K562 (cell line): ENCODE results near the gene NEMP1. TPM values are rescaled to one million over a fixed set of nuclear protein-coding genes. Genes with fewer than 3 reads are reported as not detected.

Experiments
- CBX2 ChIP-seq: fragments of 200-600 bp; sonication (generic); IDR thresholded peaks from one replicate; pipeline ENCODE4 v1.6.1; 2012; ENCODE audit warnings: mild to moderate bottlenecking, low read length, inconsistent platforms; ENCODE audit not compliant: insufficient read depth, poor library complexity, severe bottlenecking
- MAFG ChIP-seq: fragments of 450-650 bp; conservative IDR thresholded peaks from 2 replicates; pipeline ENCODE4 v1.6.1; 2016; ENCODE audit warnings: missing genetic modification characterization, missing compliant biosample characterization
- NRF1 ChIP-seq, 2 experiments: fragments of 450-650 bp; IDR thresholded peaks in 1 of 2; conservative IDR thresholded peaks in 1 of 2; 2 replicates each; pipeline ENCODE4 v1.6.1; 2014; ENCODE audit warnings: mild to moderate bottlenecking in 2 of 2
- SMAD2 ChIP-seq: fragments of 150-350 bp; IDR thresholded peaks from 2 replicates; pipeline ENCODE4 v1.6.1; 2014; ENCODE audit warnings: low read depth, mild to moderate bottlenecking, low read length
- ZBED1 ChIP-seq: IDR thresholded peaks from 2 replicates; pipeline ENCODE4 v1.6.1; 2014
- ZNF133 ChIP-seq: fragments of 250-450 bp; sonication (Bioruptor Pico); IDR thresholded peaks from 2 replicates; pipeline ENCODE4 v1.4.0; 2020; ENCODE audit warnings: mild to moderate bottlenecking
- polyA plus RNA-seq, 8 experiments: library from polyadenylated mRNA; depleted of rRNA in 4 of 8; stranded (reverse) in 5 of 8; unstranded in 3 of 8; fragments of >200 nt; fragmentation: Nextera tagmentation in 2 of 8; fragmentation: Illumina TruSeq in 1 of 8; extraction: Ambion mirVana in 2 of 8; extraction: Trizol in 1 of 8; gene quantifications; 2 replicates each; pipeline versions ENCODE4 v1.2.1 to v1.2.3, GENCODE V29; 2011 to 2014; ENCODE audit warnings: inconsistent platforms in 1 of 8, missing spikeins in 1 of 8
- total RNA-seq, 7 experiments: library from RNA; depleted of rRNA in 6 of 7; stranded (reverse); fragments of >200 nt in 6 of 7; fragmentation: Illumina TruSeq in 2 of 7; extraction: Trizol in 2 of 7; gene quantifications; 2 replicates each; pipeline versions ENCODE4 v1.2.1 to v1.2.3, GENCODE V29; 2011 to 2021; ENCODE audit warnings: low replicate concordance in 1 of 7
- TF ChIP-seq, protein P1 (sequence below): fragments of 200-800 bp; sonication (Bioruptor generic); IDR thresholded peaks from 2 replicates; pipeline ENCODE4 v1.6.1; 2016; ENCODE audit warnings: missing genetic modification characterization, missing compliant biosample characterization
- TF ChIP-seq, protein P2 (sequence below): fragments of 450-650 bp; IDR thresholded peaks from 2 replicates; pipeline ENCODE4 v1.6.1; 2016; ENCODE audit warnings: antibody characterized with exemption
- TF ChIP-seq, protein P3 (sequence below): fragments of 250-450 bp; sonication (Bioruptor Pico); IDR thresholded peaks from 2 replicates; pipeline ENCODE4 v1.5.0; 2021
- TF ChIP-seq, protein P4 (sequence below), 2 experiments: fragments of 200-800 bp in 1 of 2; sonication (Bioruptor generic) in 1 of 2; sonication (generic) in 1 of 2; formaldehyde crosslinking in 1 of 2; IDR thresholded peaks in 1 of 2; conservative IDR thresholded peaks in 1 of 2; 2 replicates each; pipeline versions ENCODE4 v1.5.0 to v1.6.1; 2016 to 2020; ENCODE audit warnings: missing compliant biosample characterization in 1 of 2, missing genetic modification characterization in 1 of 2, missing genetic modification reagents in 1 of 2
- TF ChIP-seq, protein P5 (sequence below): sonication (generic); formaldehyde crosslinking; IDR thresholded peaks from 2 replicates; pipeline ENCODE4 v1.8.0; 2023; ENCODE audit warnings: mild to moderate bottlenecking, missing genetic modification reagents
- TF ChIP-seq, protein P6 (sequence below): IDR thresholded peaks from 3 replicates; pipeline ENCODE4 v1.6.1; 2011; ENCODE audit warnings: borderline replicate concordance, mild to moderate bottlenecking; ENCODE audit not compliant: insufficient read length, insufficient read depth

NEMP1 gene
- total and polyA plus RNA-seq, 9 of the 15 experiments (the other 6 are each of a cell fraction or from before 2014, with no cell fraction given) = 9.5 to 82.2 (median 41.2) TPM

DNA sequence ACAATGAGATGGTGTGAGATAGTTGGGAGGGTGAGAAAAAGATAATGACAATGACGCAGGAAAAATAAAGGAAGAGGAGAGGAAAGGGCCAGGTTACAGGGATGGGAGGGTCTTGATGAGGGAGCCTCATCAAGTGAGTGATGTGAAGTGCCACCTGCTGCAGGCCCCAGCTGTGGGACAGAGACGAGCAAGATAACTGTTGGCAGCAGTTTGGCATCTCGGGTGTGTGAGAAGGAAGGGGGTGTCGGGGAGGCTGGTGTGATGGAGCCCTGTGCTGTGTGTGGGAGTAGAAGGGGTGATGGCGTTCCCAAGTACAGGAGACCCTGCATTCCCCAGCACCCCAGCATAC is 50.8 kb downstream of the NEMP1 start (continued):
- TF ChIP-seq, protein P1, sequence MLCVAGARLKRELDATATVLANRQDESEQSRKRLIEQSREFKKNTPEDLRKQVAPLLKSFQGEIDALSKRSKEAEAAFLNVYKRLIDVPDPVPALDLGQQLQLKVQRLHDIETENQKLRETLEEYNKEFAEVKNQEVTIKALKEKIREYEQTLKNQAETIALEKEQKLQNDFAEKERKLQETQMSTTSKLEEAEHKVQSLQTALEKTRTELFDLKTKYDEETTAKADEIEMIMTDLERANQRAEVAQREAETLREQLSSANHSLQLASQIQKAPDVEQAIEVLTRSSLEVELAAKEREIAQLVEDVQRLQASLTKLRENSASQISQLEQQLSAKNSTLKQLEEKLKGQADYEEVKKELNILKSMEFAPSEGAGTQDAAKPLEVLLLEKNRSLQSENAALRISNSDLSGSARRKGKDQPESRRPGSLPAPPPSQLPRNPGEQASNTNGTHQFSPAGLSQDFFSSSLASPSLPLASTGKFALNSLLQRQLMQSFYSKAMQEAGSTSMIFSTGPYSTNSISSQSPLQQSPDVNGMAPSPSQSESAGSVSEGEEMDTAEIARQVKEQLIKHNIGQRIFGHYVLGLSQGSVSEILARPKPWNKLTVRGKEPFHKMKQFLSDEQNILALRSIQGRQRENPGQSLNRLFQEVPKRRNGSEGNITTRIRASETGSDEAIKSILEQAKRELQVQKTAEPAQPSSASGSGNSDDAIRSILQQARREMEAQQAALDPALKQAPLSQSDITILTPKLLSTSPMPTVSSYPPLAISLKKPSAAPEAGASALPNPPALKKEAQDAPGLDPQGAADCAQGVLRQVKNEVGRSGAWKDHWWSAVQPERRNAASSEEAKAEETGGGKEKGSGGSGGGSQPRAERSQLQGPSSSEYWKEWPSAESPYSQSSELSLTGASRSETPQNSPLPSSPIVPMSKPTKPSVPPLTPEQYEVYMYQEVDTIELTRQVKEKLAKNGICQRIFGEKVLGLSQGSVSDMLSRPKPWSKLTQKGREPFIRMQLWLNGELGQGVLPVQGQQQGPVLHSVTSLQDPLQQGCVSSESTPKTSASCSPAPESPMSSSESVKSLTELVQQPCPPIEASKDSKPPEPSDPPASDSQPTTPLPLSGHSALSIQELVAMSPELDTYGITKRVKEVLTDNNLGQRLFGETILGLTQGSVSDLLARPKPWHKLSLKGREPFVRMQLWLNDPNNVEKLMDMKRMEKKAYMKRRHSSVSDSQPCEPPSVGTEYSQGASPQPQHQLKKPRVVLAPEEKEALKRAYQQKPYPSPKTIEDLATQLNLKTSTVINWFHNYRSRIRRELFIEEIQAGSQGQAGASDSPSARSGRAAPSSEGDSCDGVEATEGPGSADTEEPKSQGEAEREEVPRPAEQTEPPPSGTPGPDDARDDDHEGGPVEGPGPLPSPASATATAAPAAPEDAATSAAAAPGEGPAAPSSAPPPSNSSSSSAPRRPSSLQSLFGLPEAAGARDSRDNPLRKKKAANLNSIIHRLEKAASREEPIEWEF (CRISPR knock-in tag) = no peak
- TF ChIP-seq SMAD2 (no peak), NRF1 (conservative IDR thresholded peaks at IDR 0.05 in 1 of 2, IDR thresholded peaks at IDR 0.05 in 1 of 2) (no peak), ZNF133 (CRISPR knock-in tag) (no peak), MAFG (tag) (0 out of 2 replicates have a peak, but pooled peaks have one; percentile 16), ZBED1 (no peak), CBX2 (no peak)
- TF ChIP-seq, protein P2, sequence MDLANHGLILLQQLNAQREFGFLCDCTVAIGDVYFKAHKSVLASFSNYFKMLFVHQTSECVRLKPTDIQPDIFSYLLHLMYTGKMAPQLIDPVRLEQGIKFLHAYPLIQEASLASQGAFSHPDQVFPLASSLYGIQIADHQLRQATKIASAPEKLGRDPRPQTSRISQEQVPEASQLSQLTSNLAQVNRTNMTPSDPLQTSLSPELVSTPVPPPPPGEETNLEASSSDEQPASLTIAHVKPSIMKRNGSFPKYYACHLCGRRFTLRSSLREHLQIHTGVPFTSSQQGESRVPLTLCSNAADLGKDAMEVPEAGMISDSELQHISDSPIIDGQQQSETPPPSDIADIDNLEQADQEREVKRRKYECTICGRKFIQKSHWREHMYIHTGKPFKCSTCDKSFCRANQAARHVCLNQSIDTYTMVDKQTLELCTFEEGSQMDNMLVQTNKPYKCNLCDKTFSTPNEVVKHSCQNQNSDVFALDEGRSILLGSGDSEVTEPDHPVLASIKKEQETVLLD = 0 out of 2 replicates have a peak, but pooled peaks have one; percentile 8
- TF ChIP-seq, protein P3, sequence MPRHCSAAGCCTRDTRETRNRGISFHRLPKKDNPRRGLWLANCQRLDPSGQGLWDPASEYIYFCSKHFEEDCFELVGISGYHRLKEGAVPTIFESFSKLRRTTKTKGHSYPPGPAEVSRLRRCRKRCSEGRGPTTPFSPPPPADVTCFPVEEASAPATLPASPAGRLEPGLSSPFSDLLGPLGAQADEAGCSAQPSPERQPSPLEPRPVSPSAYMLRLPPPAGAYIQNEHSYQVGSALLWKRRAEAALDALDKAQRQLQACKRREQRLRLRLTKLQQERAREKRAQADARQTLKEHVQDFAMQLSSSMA (CRISPR knock-in tag) = no peak
- TF ChIP-seq, protein P4, sequence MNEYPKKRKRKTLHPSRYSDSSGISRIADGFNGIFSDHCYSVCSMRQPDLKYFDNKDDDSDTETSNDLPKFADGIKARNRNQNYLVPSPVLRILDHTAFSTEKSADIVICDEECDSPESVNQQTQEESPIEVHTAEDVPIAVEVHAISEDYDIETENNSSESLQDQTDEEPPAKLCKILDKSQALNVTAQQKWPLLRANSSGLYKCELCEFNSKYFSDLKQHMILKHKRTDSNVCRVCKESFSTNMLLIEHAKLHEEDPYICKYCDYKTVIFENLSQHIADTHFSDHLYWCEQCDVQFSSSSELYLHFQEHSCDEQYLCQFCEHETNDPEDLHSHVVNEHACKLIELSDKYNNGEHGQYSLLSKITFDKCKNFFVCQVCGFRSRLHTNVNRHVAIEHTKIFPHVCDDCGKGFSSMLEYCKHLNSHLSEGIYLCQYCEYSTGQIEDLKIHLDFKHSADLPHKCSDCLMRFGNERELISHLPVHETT (CRISPR knock-in tag; conservative IDR thresholded peaks at IDR 0.05 in 1 of 2, IDR thresholded peaks at IDR 0.05 in 1 of 2) = no peak
- TF ChIP-seq, protein P5, sequence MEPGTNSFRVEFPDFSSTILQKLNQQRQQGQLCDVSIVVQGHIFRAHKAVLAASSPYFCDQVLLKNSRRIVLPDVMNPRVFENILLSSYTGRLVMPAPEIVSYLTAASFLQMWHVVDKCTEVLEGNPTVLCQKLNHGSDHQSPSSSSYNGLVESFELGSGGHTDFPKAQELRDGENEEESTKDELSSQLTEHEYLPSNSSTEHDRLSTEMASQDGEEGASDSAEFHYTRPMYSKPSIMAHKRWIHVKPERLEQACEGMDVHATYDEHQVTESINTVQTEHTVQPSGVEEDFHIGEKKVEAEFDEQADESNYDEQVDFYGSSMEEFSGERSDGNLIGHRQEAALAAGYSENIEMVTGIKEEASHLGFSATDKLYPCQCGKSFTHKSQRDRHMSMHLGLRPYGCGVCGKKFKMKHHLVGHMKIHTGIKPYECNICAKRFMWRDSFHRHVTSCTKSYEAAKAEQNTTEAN (CRISPR knock-in tag) = no peak
- TF ChIP-seq, protein P6, sequence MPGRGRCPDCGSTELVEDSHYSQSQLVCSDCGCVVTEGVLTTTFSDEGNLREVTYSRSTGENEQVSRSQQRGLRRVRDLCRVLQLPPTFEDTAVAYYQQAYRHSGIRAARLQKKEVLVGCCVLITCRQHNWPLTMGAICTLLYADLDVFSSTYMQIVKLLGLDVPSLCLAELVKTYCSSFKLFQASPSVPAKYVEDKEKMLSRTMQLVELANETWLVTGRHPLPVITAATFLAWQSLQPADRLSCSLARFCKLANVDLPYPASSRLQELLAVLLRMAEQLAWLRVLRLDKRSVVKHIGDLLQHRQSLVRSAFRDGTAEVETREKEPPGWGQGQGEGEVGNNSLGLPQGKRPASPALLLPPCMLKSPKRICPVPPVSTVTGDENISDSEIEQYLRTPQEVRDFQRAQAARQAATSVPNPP = no peak
